Activated gamma-delta T cell treated with anti-CD3 and anti-CD28 coated beads, Interleukin-2, amount 50 U/mL, for 16 hours (primary cell): ENCODE measurements around the gene SARDH.
A peak's percentile ranks its signal among the peaks of the same experiment; 100 is the strongest.
"Not testable (repeated sequence)": the region's sequence is repeated elsewhere in the genome, so short reads cannot be mapped to it uniquely, and the experiment has no call there.

Source experiments
- DNase-seq: peaks from one replicate; pipeline ENCODE4 v3.0.0-alpha.2; 2020; ENCODE audit warnings: low read depth

SARDH gene

GRCh38 chr9:133684121-133684935 lies 53.8 kb downstream of the SARDH start:
- no peak for DNase-seq

- peak; percentile 25 for DNase-seq
Measured at GRCh38 chr9:133683586-133684120, 54.5 kb downstream of the SARDH start.

GRCh38 chr9:133682818-133683585 lies 55.1 kb downstream of the SARDH start:
- no peak for DNase-seq

GRCh38 chr9:133681658-133682306 lies 56.4 kb downstream of the SARDH start:
- DNase-seq: no peak

- no peak for DNase-seq
Measured at GRCh38 chr9:133680976-133681657, 57.0 kb downstream of the SARDH start.

GRCh38 chr9:133680250-133680975 lies 57.7 kb downstream of the SARDH start:
- DNase-seq: no peak

GRCh38 chr9:133679466-133680061 lies 58.6 kb downstream of the SARDH start:
- no peak for DNase-seq

- DNase-seq: no peak
Measured at GRCh38 chr9:133679056-133679455, 59.1 kb downstream of the SARDH start.

- DNase-seq: peak; percentile 20
Measured at GRCh38 chr9:133677126-133678010, 60.8 kb downstream of the SARDH start.

- DNase-seq: no peak
Measured at GRCh38 chr9:133676450-133676849, 61.7 kb downstream of the SARDH start.

GRCh38 chr9:133675796-133676195 lies 62.4 kb downstream of the SARDH start:
- not testable (repeated sequence) for DNase-seq

- no peak for DNase-seq
Measured at GRCh38 chr9:133674091-133674490, 64.1 kb downstream of the SARDH start.

- no peak for DNase-seq
Measured at GRCh38 chr9:133673258-133673655, 64.9 kb downstream of the SARDH start.

- DNase-seq: no peak
Measured at GRCh38 chr9:133672503-133673257, 65.5 kb downstream of the SARDH start.

- DNase-seq: no peak
Measured at GRCh38 chr9:133671371-133671770, 66.8 kb downstream of the SARDH start.

- no peak for DNase-seq
Measured at GRCh38 chr9:133670466-133670865, 67.7 kb downstream of the SARDH start.

- no peak for DNase-seq
Measured at GRCh38 chr9:133669182-133669801, 68.9 kb downstream of the SARDH start.

GRCh38 chr9:133667759-133668450 lies 70.2 kb downstream of the SARDH start:
- no peak for DNase-seq
